ENCODE results near the gene ZBTB4. TPM values are rescaled to one million over a fixed set of nuclear protein-coding genes. Genes with fewer than 3 reads are reported as not detected.

Gene ZBTB4
- total RNA-seq, 1 donor, result 36.2 TPM

DNA sequence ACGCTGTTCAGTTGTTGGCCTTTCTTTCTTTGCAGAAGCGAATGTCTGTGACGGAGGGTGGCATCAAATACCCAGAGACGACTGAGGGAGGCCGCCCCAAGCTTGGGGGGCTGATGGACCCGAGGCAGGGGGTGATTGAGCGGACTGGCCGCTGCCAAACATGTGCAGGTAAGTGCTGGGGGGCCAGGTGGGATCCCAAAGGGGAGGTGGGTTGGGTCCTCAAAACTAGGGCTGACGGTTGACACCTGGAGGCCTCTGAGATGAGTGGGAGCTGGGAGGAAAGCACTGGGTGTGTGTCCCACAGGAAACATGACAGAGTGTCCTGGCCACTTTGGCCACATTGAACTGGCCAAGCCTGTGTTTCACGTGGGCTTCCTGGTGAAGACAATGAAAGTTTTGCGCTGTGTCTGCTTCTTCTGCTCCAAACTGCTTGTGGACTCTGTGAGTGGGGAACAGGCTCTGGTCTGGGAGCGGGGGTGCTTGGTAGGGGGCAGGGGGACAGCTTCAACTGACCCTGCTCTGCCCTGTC lies 16.5 kb upstream of the ZBTB4 start:
- no peak overlapping the region for H2AFZ ChIP-seq (ENCODE audit: low read length)
- H3K4me2 ChIP-seq (ENCODE audit: insufficient read depth, low read length), result no peak overlapping the region
- H3K4me1 ChIP-seq (ENCODE audit: insufficient read depth, low read length), result no peaks in the 10 kb centered on the region

DNA sequence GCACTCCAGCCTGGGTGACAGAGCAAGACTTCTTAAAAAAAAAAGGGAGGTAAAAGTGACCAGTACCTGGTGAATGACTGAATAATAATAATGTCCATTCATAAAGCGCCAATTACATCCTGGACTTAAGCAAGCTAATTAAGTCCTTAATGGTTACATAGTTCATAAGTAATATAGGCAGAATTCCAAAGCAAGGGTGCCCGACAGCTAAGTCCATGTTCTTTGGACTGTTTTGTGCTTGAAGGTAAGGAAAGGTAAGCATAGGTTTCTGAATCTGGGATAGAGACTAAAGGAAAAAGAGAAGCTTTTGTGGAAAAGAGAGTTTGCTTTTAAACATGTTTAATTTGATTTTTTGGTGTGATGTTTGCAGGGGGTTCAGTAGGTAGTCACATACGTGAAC lies 14.5 kb upstream of the ZBTB4 start:
- H3K27me3 ChIP-seq (ENCODE audit: insufficient read depth, low read length), result no peaks in the 10 kb centered on the region
- peak; percentile 51 for DNase-seq (ENCODE audit: insufficient read length, low spot score, missing footprints)
- H4K20me1 ChIP-seq (ENCODE audit: insufficient read depth, low read length), result peaks cover 81% of the 10 kb centered on the region
- no peak overlapping the region for H3K4me2 ChIP-seq (ENCODE audit: insufficient read depth, low read length)
- no peaks in the 10 kb centered on the region for H3K4me1 ChIP-seq (ENCODE audit: insufficient read depth, low read length)
- peaks cover 97% of the 10 kb centered on the region for H3K79me2 ChIP-seq (ENCODE audit: insufficient read depth, low read length)
- no peaks in the 10 kb centered on the region for H3K9me3 ChIP-seq (ENCODE audit: low read depth, low read length)
- peaks cover 37% of the 10 kb centered on the region for H3K36me3 ChIP-seq (ENCODE audit: insufficient read depth, low read length)
- no peak overlapping the region for H3K27ac ChIP-seq (ENCODE audit: low read depth, low read length)
- no peak overlapping the region for H2AFZ ChIP-seq (ENCODE audit: low read length)
- no peak for TF ChIP-seq CTCF (IDR thresholded peaks at IDR 0.05; ENCODE audit: extremely low read depth, low read depth, low read length)
- H3K4me3 ChIP-seq (ENCODE audit: insufficient read depth, low read length), result no peak overlapping the region

More for the DNA sequence above, 16.5 kb upstream of the ZBTB4 start:
- Histone ChIP-seq H3K27me3 (ENCODE audit: insufficient read depth, low read length) (no peaks in the 10 kb centered on the region), H3K27ac (ENCODE audit: low read depth, low read length) (no peak overlapping the region), H3K4me3 (ENCODE audit: insufficient read depth, low read length) (no peak overlapping the region), H4K20me1 (ENCODE audit: insufficient read depth, low read length) (peaks cover 65% of the 10 kb centered on the region), H3K9me3 (ENCODE audit: low read depth, low read length) (no peaks in the 10 kb centered on the region), H3K36me3 (ENCODE audit: insufficient read depth, low read length) (peaks cover 53% of the 10 kb centered on the region), H3K79me2 (ENCODE audit: insufficient read depth, low read length) (peaks cover 83% of the 10 kb centered on the region)
- no peak for TF ChIP-seq CTCF (IDR thresholded peaks at IDR 0.05; ENCODE audit: extremely low read depth, low read depth, low read length)
- no peak for DNase-seq (ENCODE audit: insufficient read length, low spot score, missing footprints)

GRCh38 chr17:7491583-7491982 lies 12.2 kb upstream of the ZBTB4 start:
- Histone ChIP-seq H4K20me1 (ENCODE audit: insufficient read depth, low read length) (peaks cover 83% of the 10 kb centered on the region), H3K4me1 (ENCODE audit: insufficient read depth, low read length) (peaks cover 13% of the 10 kb centered on the region), H2AFZ (ENCODE audit: low read length) (no peak overlapping the region), H3K27ac (ENCODE audit: low read depth, low read length) (no peak overlapping the region), H3K27me3 (ENCODE audit: insufficient read depth, low read length) (no peaks in the 10 kb centered on the region), H3K79me2 (ENCODE audit: insufficient read depth, low read length) (peaks cover 100% of the 10 kb centered on the region), H3K4me3 (ENCODE audit: insufficient read depth, low read length) (no peak overlapping the region), H3K9me3 (ENCODE audit: low read depth, low read length) (no peaks in the 10 kb centered on the region), H3K4me2 (ENCODE audit: insufficient read depth, low read length) (no peak overlapping the region), H3K36me3 (ENCODE audit: insufficient read depth, low read length) (peaks cover 17% of the 10 kb centered on the region)
- DNase-seq (ENCODE audit: insufficient read length, low spot score, missing footprints), result no peak
- no peak for TF ChIP-seq CTCF (IDR thresholded peaks at IDR 0.05; ENCODE audit: extremely low read depth, low read depth, low read length)

DNA sequence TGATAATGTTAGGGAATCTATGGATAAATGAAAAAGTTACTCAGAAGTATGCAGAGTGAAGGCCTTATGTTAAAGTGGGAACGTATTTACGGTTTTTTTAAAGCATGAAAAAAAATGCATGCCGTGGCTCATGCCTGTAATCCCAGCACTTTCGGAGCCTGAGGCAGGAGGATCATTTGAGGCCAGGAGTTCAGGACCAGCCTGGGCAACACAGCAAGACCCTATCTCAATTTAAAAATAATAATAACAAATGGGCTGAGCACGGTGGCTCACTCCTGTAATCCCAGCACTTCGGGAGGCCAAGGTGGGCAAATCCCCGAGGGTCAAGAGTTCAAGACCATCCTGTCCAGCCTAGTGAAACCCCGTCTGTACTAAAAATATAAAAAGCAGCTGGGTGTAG lies 10.7 kb upstream of the ZBTB4 start:
- H3K27me3 ChIP-seq (ENCODE audit: insufficient read depth, low read length), result no peaks in the 10 kb centered on the region
- H3K4me2 ChIP-seq (ENCODE audit: insufficient read depth, low read length), result no peak overlapping the region
- H3K79me2 ChIP-seq (ENCODE audit: insufficient read depth, low read length), result peaks cover 98% of the 10 kb centered on the region
- no peak overlapping the region for H2AFZ ChIP-seq (ENCODE audit: low read length)
- H3K27ac ChIP-seq (ENCODE audit: low read depth, low read length), result no peak overlapping the region
- DNase-seq (ENCODE audit: insufficient read length, low spot score, missing footprints), result no peak
- H3K36me3 ChIP-seq (ENCODE audit: insufficient read depth, low read length), result peaks cover 7% of the 10 kb centered on the region
- H3K9me3 ChIP-seq (ENCODE audit: low read depth, low read length), result no peaks in the 10 kb centered on the region
- peaks cover 84% of the 10 kb centered on the region for H4K20me1 ChIP-seq (ENCODE audit: insufficient read depth, low read length)
- peaks cover 20% of the 10 kb centered on the region for H3K4me1 ChIP-seq (ENCODE audit: insufficient read depth, low read length)
- TF ChIP-seq CTCF (IDR thresholded peaks at IDR 0.05; ENCODE audit: extremely low read depth, low read depth, low read length), result no peak
- H3K4me3 ChIP-seq (ENCODE audit: insufficient read depth, low read length), result no peak overlapping the region
